Activated naive CD4-positive, alpha-beta T cell treated with anti-CD3 and anti-CD28 coated beads for 36 hours (primary cell): ENCODE data around the gene MMP2. TPM values are rescaled to one million over a fixed set of nuclear protein-coding genes. Genes with fewer than 3 reads are reported as not detected.

Source experiments
- CTCF ChIA-PET: fragments of 350-600 bp; sonication (Branson Sonifier 250); formaldehyde crosslinking; loops from one replicate; lab custom pipeline; 2021; ENCODE audit warnings: antibody characterized with exemption; lab: Charles Lee
- DNase-seq: peaks from one replicate; pipeline ENCODE4 v3.0.0-alpha.2; 2020
- H3K27ac Mint-ChIP-seq: one replicate; pipeline ENCODE4 v1.8.0; 2021; ENCODE audit warnings: mild to moderate bottlenecking, mixed read lengths
- H3K27me3 Mint-ChIP-seq: one replicate; pipeline ENCODE4 v1.8.0; 2021; ENCODE audit warnings: low read depth, mixed read lengths
- H3K36me3 Mint-ChIP-seq: one replicate; pipeline ENCODE4 v1.8.0; 2021; ENCODE audit warnings: low read depth, mixed read lengths
- H3K4me1 Mint-ChIP-seq: one replicate; pipeline ENCODE4 v1.8.0; 2021; ENCODE audit warnings: low read depth, mixed read lengths
- H3K4me3 Mint-ChIP-seq: one replicate; pipeline ENCODE4 v1.8.0; 2021; ENCODE audit warnings: mild to moderate bottlenecking, moderate library complexity, mixed read lengths
- H3K9me3 Mint-ChIP-seq: one replicate; pipeline ENCODE4 v1.8.0; 2021; ENCODE audit warnings: mixed read lengths
- intact Hi-C: fragments of 100-400 bp; cut with micrococcal nuclease; formaldehyde crosslinking; loops from one replicate; pipeline ENCODE4 v1.15.1; 2023
- total RNA-seq, 2 experiments: library from RNA; stranded (reverse); gene quantifications; one replicate each; pipeline ENCODE4 v1.2.3, GENCODE V29; 2021

MMP2 gene
- total RNA-seq, 2 experiments from 2014 or later, result not detected

GRCh38 chr16:55487048-55487803 is 8.2 kb downstream of the MMP2 start:
- Mint-ChIP-seq H3K4me3 (no peak overlapping the region), H3K27ac (no peak overlapping the region), H3K4me1 (no peaks in the 10 kb centered on the region), H3K9me3 (peaks cover 4% of the 10 kb centered on the region), H3K36me3 (no peaks in the 10 kb centered on the region), H3K27me3 (peaks cover 3% of the 10 kb centered on the region)
- CTCF ChIA-PET, result interaction anchor here (1.6 kb wide), 1 partner anchor 22 kb away, joined by 4 read pairs; no protein-coding TSS in a partner anchor
- no peak for DNase-seq
- intact Hi-C loops, result no loop called here

- H3K36me3 Mint-ChIP-seq, result no peaks in the 10 kb centered on the region
- no peaks in the 10 kb centered on the region for H3K4me1 Mint-ChIP-seq
- no peak overlapping the region for H3K27ac Mint-ChIP-seq
- peaks cover 4% of the 10 kb centered on the region for H3K27me3 Mint-ChIP-seq
- no peak for DNase-seq
- H3K4me3 Mint-ChIP-seq, result no peak overlapping the region
- intact Hi-C loops, result no loop called here
- H3K9me3 Mint-ChIP-seq, result peaks cover 4% of the 10 kb centered on the region
- CTCF ChIA-PET, result no interaction called here
These were observed 9.3 kb downstream of the MMP2 start for GRCh38 chr16:55488306-55488705.

GRCh38 chr16:55489119-55489955 is 10.3 kb downstream of the MMP2 start:
- no peak overlapping the region for H3K4me3 Mint-ChIP-seq
- H3K4me1 Mint-ChIP-seq, result no peaks in the 10 kb centered on the region
- CTCF ChIA-PET, result no interaction called here
- DNase-seq, result no peak
- intact Hi-C loops, result no loop called here
- H3K36me3 Mint-ChIP-seq, result no peaks in the 10 kb centered on the region
- peaks cover 4% of the 10 kb centered on the region for H3K27me3 Mint-ChIP-seq
- no peak overlapping the region for H3K27ac Mint-ChIP-seq
- H3K9me3 Mint-ChIP-seq, result peaks cover 4% of the 10 kb centered on the region

- Mint-ChIP-seq H3K4me3 (no peak overlapping the region), H3K4me1 (no peaks in the 10 kb centered on the region), H3K27ac (no peak overlapping the region), H3K9me3 (no peaks in the 10 kb centered on the region), H3K27me3 (peaks cover 4% of the 10 kb centered on the region), H3K36me3 (no peaks in the 10 kb centered on the region)
- CTCF ChIA-PET, result no interaction called here
- intact Hi-C loops, result no loop called here
- DNase-seq, result no peak
These were observed 10.9 kb downstream of the MMP2 start for GRCh38 chr16:55489956-55490265.

GRCh38 chr16:55490301-55490700 is 11.3 kb downstream of the MMP2 start:
- Mint-ChIP-seq H3K9me3 (no peaks in the 10 kb centered on the region), H3K36me3 (no peaks in the 10 kb centered on the region), H3K27ac (no peak overlapping the region), H3K27me3 (peaks cover 4% of the 10 kb centered on the region), H3K4me1 (no peaks in the 10 kb centered on the region), H3K4me3 (no peak overlapping the region)
- intact Hi-C loops, result no loop called here
- CTCF ChIA-PET, result no interaction called here
- no peak for DNase-seq

GRCh38 chr16:55491691-55492090 is 12.7 kb downstream of the MMP2 start:
- Mint-ChIP-seq H3K4me1 (no peaks in the 10 kb centered on the region), H3K36me3 (no peaks in the 10 kb centered on the region), H3K27me3 (peaks cover 4% of the 10 kb centered on the region), H3K9me3 (no peaks in the 10 kb centered on the region), H3K27ac (no peak overlapping the region), H3K4me3 (no peak overlapping the region)
- intact Hi-C loops, result no loop called here
- no peak for DNase-seq
- CTCF ChIA-PET, result no interaction called here

- no peaks in the 10 kb centered on the region for H3K9me3 Mint-ChIP-seq
- H3K4me3 Mint-ChIP-seq, result no peak overlapping the region
- intact Hi-C loops, result no loop called here
- CTCF ChIA-PET, result interaction anchor here (1.5 kb wide), 1 partner anchor 12 kb away, joined by 4 read pairs; no protein-coding TSS in a partner anchor
- H3K36me3 Mint-ChIP-seq, result no peaks in the 10 kb centered on the region
- H3K27ac Mint-ChIP-seq, result no peak overlapping the region
- H3K27me3 Mint-ChIP-seq, result peaks cover 4% of the 10 kb centered on the region
- no peak for DNase-seq
- H3K4me1 Mint-ChIP-seq, result no peaks in the 10 kb centered on the region
These were observed 13.9 kb downstream of the MMP2 start for GRCh38 chr16:55492756-55493380.

GRCh38 chr16:55494994-55495421 is 16.0 kb downstream of the MMP2 start:
- no peaks in the 10 kb centered on the region for H3K36me3 Mint-ChIP-seq
- DNase-seq, result no peak
- H3K27ac Mint-ChIP-seq, result no peak overlapping the region
- no peaks in the 10 kb centered on the region for H3K9me3 Mint-ChIP-seq
- no peak overlapping the region for H3K4me3 Mint-ChIP-seq
- peaks cover 7% of the 10 kb centered on the region for H3K4me1 Mint-ChIP-seq
- intact Hi-C loops, result no loop called here
- CTCF ChIA-PET, result no interaction called here
- peaks cover 4% of the 10 kb centered on the region for H3K27me3 Mint-ChIP-seq

- H3K27me3 Mint-ChIP-seq, result peaks cover 4% of the 10 kb centered on the region
- H3K4me1 Mint-ChIP-seq, result peaks cover 8% of the 10 kb centered on the region
- intact Hi-C loops, result no loop called here
- DNase-seq, result no peak
- no peak overlapping the region for H3K4me3 Mint-ChIP-seq
- no peak overlapping the region for H3K27ac Mint-ChIP-seq
- CTCF ChIA-PET, result no interaction called here
- no peaks in the 10 kb centered on the region for H3K9me3 Mint-ChIP-seq
- H3K36me3 Mint-ChIP-seq, result no peaks in the 10 kb centered on the region
These were observed 16.8 kb downstream of the MMP2 start for GRCh38 chr16:55495616-55496289.

- CTCF ChIA-PET, result no interaction called here
- Mint-ChIP-seq H3K36me3 (no peaks in the 10 kb centered on the region), H3K4me1 (peaks cover 8% of the 10 kb centered on the region), H3K4me3 (no peak overlapping the region), H3K27me3 (peaks cover 8% of the 10 kb centered on the region), H3K27ac (no peak overlapping the region), H3K9me3 (no peaks in the 10 kb centered on the region)
- DNase-seq, result no peak
- intact Hi-C loops, result no loop called here
These were observed 17.6 kb downstream of the MMP2 start for GRCh38 chr16:55496509-55497145.

- peaks cover 8% of the 10 kb centered on the region for H3K4me1 Mint-ChIP-seq
- intact Hi-C loops, result no loop called here
- H3K9me3 Mint-ChIP-seq, result no peaks in the 10 kb centered on the region
- peaks cover 6% of the 10 kb centered on the region for H3K27me3 Mint-ChIP-seq
- H3K27ac Mint-ChIP-seq, result no peak overlapping the region
- H3K4me3 Mint-ChIP-seq, result no peak overlapping the region
- no peaks in the 10 kb centered on the region for H3K36me3 Mint-ChIP-seq
- DNase-seq, result no peak
- CTCF ChIA-PET, result interaction anchor here (0.6 kb wide), 1 partner anchor 26 kb away, joined by 3 read pairs; no protein-coding TSS in a partner anchor
These were observed 18.6 kb downstream of the MMP2 start for GRCh38 chr16:55497558-55497957.

GRCh38 chr16:55498101-55498500 is 19.1 kb downstream of the MMP2 start:
- no peaks in the 10 kb centered on the region for H3K36me3 Mint-ChIP-seq
- intact Hi-C loops, result no loop called here

More at GRCh38 chr16:55498101-55498500, 19.1 kb downstream of the MMP2 start:
- Mint-ChIP-seq H3K27me3 (peaks cover 6% of the 10 kb centered on the region), H3K4me3 (no peak overlapping the region), H3K27ac (no peak overlapping the region), H3K9me3 (no peaks in the 10 kb centered on the region), H3K4me1 (peaks cover 8% of the 10 kb centered on the region)
- no peak for DNase-seq
- CTCF ChIA-PET, result interaction anchor here (0.6 kb wide), 1 partner anchor 27 kb away, joined by 3 read pairs; no protein-coding TSS in a partner anchor
